H1 (cell line): ENCODE results near the gene PFKP. TPM values are rescaled to one million over a fixed set of nuclear protein-coding genes. Genes with fewer than 3 reads are reported as not detected.

Experiments used
- CTCF ChIA-PET: fragments of 300-600 bp; sonication (Branson Sonifier 250); formaldehyde crosslinking; loops from one replicate; lab custom pipeline; 2021; ENCODE audit not compliant: partially characterized antibody; lab: Charles Lee
- POLR2A ChIA-PET: fragments of 300-600 bp; sonication (Branson Sonifier 250); formaldehyde crosslinking; loops from one replicate; lab custom pipeline; 2021; ENCODE audit warnings: inconsistent platforms; ENCODE audit not compliant: partially characterized antibody; lab: Charles Lee
- DNase-seq, 2 experiments: peaks; one replicate each; pipeline versions ENCODE4 v3.0.0 to v3.0.0-alpha.2; 2010 to 2022; ENCODE audit warnings: low spot score in 2 of 2, low read depth in 1 of 2, mixed read lengths in 1 of 2
- FAIRE-seq: peaks from 2 replicates; lab custom pipeline; 2011; peaks lifted over from hg19 to GRCh38; lab: Jason Lieb, UNC
- H2AFZ ChIP-seq: 2 replicates; pipeline ENCODE4 v1.8.1; 2012; ENCODE audit warnings: low read length, inconsistent platforms
- H2AK5ac ChIP-seq: 2 replicates; pipeline ENCODE4 v1.6.1; 2013; ENCODE audit warnings: low read depth, low read length
- H2BK120ac ChIP-seq: replicated peaks from 2 replicates; pipeline ENCODE3; 2013; ENCODE audit warnings: low read depth, low read length, inconsistent platforms
- H2BK12ac ChIP-seq: 2 replicates; pipeline ENCODE4 v1.6.1; 2013; ENCODE audit warnings: low read depth, low read length
- H2BK15ac ChIP-seq: 2 replicates; pipeline ENCODE4 v1.6.1; 2013; ENCODE audit warnings: low read length
- H2BK20ac ChIP-seq: 2 replicates; pipeline ENCODE4 v1.6.1; 2013; ENCODE audit warnings: low read length
- H2BK5ac ChIP-seq: 2 replicates; pipeline ENCODE4 v1.6.1; 2013; ENCODE audit warnings: low read depth, low read length
- H3K14ac ChIP-seq: 2 replicates; pipeline ENCODE4 v1.6.1; 2013; ENCODE audit warnings: inconsistent platforms; ENCODE audit not compliant: insufficient read length
- H3K18ac ChIP-seq: 2 replicates; pipeline ENCODE4 v1.6.1; 2013; ENCODE audit warnings: low read length; ENCODE audit errors: extremely low read depth
- H3K23ac ChIP-seq: 2 replicates; pipeline ENCODE4 v1.6.1; 2013; ENCODE audit warnings: inconsistent platforms; ENCODE audit not compliant: insufficient read length
- H3K23me2 ChIP-seq: 2 replicates; pipeline ENCODE4 v1.6.1; 2013; ENCODE audit warnings: low read depth, low read length
- H3K27ac ChIP-seq: 2 replicates; pipeline ENCODE4 v1.6.1; 2011; ENCODE audit warnings: low read depth, low read length, inconsistent platforms
- H3K27me3 ChIP-seq, 4 experiments: replicated peaks in 1 of 4; 1 replicate in 1 of 4; 2 replicates in 3 of 4; pipeline versions ENCODE4 v1.6.1 to v1.8.1; 2011 to 2013; ENCODE audit warnings: low read length in 3 of 4, mild to moderate bottlenecking in 3 of 4, inconsistent platforms in 2 of 4, mixed read lengths in 2 of 4, moderate library complexity in 1 of 4; ENCODE audit not compliant: control insufficient read depth in 3 of 4, insufficient read depth in 3 of 4; ENCODE audit errors: extremely low read depth in 1 of 4
- H3K36me3 ChIP-seq, 4 experiments: 2 replicates each; pipeline versions ENCODE4 v1.6.1 to v1.8.1; 2011 to 2013; ENCODE audit warnings: mild to moderate bottlenecking in 4 of 4, low read length in 3 of 4, moderate library complexity in 2 of 4, control low read depth in 1 of 4, inconsistent platforms in 1 of 4; ENCODE audit not compliant: insufficient read depth in 4 of 4, control insufficient read depth in 2 of 4
- H3K4ac ChIP-seq: replicated peaks from 2 replicates; pipeline ENCODE3; 2013; ENCODE audit warnings: low read length, low read depth, mixed read lengths, inconsistent platforms; ENCODE audit not compliant: insufficient read length
- H3K4me1 ChIP-seq, 4 experiments: replicated peaks in 1 of 4; 1 replicate in 1 of 4; 2 replicates in 3 of 4; pipeline versions ENCODE4 v1.6.1 to v1.8.1; 2011 to 2013; ENCODE audit warnings: low read length in 3 of 4, inconsistent platforms in 2 of 4, mixed read lengths in 1 of 4; ENCODE audit not compliant: insufficient read depth in 4 of 4, control insufficient read depth in 3 of 4
- H3K4me2 ChIP-seq, 2 experiments: 2 replicates each; pipeline versions ENCODE4 v1.6.1 to v1.8.1; 2011 to 2013; ENCODE audit warnings: low read depth in 2 of 2, low read length in 2 of 2, control low read depth in 1 of 2, inconsistent platforms in 1 of 2, mild to moderate bottlenecking in 1 of 2; ENCODE audit not compliant: insufficient read depth in 1 of 2
- H3K4me3 ChIP-seq, 4 experiments: fragments of 200-600, 300-600 bp in 1 of 4; sonication (generic), shearing (Covaris generic), sonication (Bioruptor Twin) in 1 of 4; 2 replicates each; pipeline versions ENCODE4 v1.5.1 to v1.8.1; 2011 to 2016; ENCODE audit warnings: low read length in 4 of 4, low read depth in 3 of 4, control low read depth in 2 of 4, inconsistent platforms in 2 of 4, mild to moderate bottlenecking in 2 of 4, mixed read lengths in 1 of 4, moderate library complexity in 1 of 4; ENCODE audit not compliant: insufficient read depth in 2 of 4; ENCODE audit errors: extremely low read depth in 1 of 4
- H3K56ac ChIP-seq: replicated peaks from 2 replicates; pipeline ENCODE3; 2013; ENCODE audit warnings: low read depth, mild to moderate bottlenecking, mixed read lengths, low read length, inconsistent platforms; ENCODE audit not compliant: insufficient read length
- H3K79me1 ChIP-seq: 2 replicates; pipeline ENCODE4 v1.6.1; 2013; ENCODE audit warnings: low read depth, low read length, control low read depth
- H3K79me2 ChIP-seq, 2 experiments: 2 replicates each; pipeline versions ENCODE4 v1.6.1 to v1.8.1; 2012 to 2013; ENCODE audit warnings: low read length in 2 of 2, mild to moderate bottlenecking in 2 of 2, inconsistent platforms in 1 of 2; ENCODE audit not compliant: insufficient read depth in 2 of 2, control insufficient read depth in 1 of 2
- H3K9ac ChIP-seq, 4 experiments: replicated peaks in 1 of 4; 1 replicate in 1 of 4; 2 replicates in 3 of 4; pipeline versions ENCODE4 v1.6.1 to v1.8.1; 2011 to 2013; ENCODE audit warnings: low read depth in 3 of 4, low read length in 3 of 4, control low read depth in 2 of 4, mild to moderate bottlenecking in 2 of 4, moderate library complexity in 2 of 4, inconsistent platforms in 1 of 4; ENCODE audit errors: extremely low read depth in 1 of 4
- H3K9me3 ChIP-seq, 2 experiments: 2 replicates each; pipeline versions ENCODE4 v1.6.1 to v1.8.1; 2012 to 2013; ENCODE audit warnings: mild to moderate bottlenecking in 2 of 2, moderate library complexity in 2 of 2, control low read depth in 1 of 2, inconsistent platforms in 1 of 2, low read depth in 1 of 2, low read length in 1 of 2, mixed read lengths in 1 of 2; ENCODE audit not compliant: insufficient read depth in 2 of 2
- H4K20me1 ChIP-seq, 2 experiments: replicated peaks in 1 of 2; 2 replicates each; pipeline versions ENCODE3 to v1.8.1; 2011 to 2013; ENCODE audit warnings: inconsistent platforms in 2 of 2, low read length in 2 of 2, mild to moderate bottlenecking in 1 of 2; ENCODE audit not compliant: insufficient read depth in 2 of 2, control insufficient read depth in 1 of 2
- H4K5ac ChIP-seq: 2 replicates; pipeline ENCODE4 v1.6.1; 2013; ENCODE audit warnings: low read length, low read depth, mixed read lengths, inconsistent platforms; ENCODE audit not compliant: insufficient read length
- H4K8ac ChIP-seq: 2 replicates; pipeline ENCODE4 v1.8.0; 2013; ENCODE audit warnings: mild to moderate bottlenecking, moderate library complexity, low read length, inconsistent platforms; ENCODE audit not compliant: insufficient read depth; ENCODE audit errors: extremely low read depth
- H4K91ac ChIP-seq: replicated peaks from 2 replicates; pipeline ENCODE3; 2013; ENCODE audit warnings: low read length, mixed read lengths, inconsistent platforms; ENCODE audit not compliant: insufficient read length
- CEBPB ChIP-seq: IDR thresholded peaks from 2 replicates; pipeline ENCODE4 v1.6.1; 2012; ENCODE audit warnings: low read depth, low read length
- CTBP2 ChIP-seq: IDR thresholded peaks from 2 replicates; pipeline ENCODE4 v1.7.0; 2011; ENCODE audit warnings: borderline replicate concordance, mild to moderate bottlenecking, moderate library complexity, mixed read lengths, low read length; ENCODE audit not compliant: insufficient read depth, insufficient read length
- GTF2F1 ChIP-seq: IDR thresholded peaks from 2 replicates; pipeline ENCODE4 v1.6.1; 2012; ENCODE audit warnings: low read depth, low read length, improper control_type of control experiment, borderline replicate concordance
- HDAC6 ChIP-seq: IDR thresholded peaks from one replicate; pipeline ENCODE4 v1.7.1; 2012; ENCODE audit warnings: low read depth, mild to moderate bottlenecking, inconsistent platforms, low read length, moderate library complexity
- SAP30 ChIP-seq: fragments of 300-600 bp; sonication (generic); IDR thresholded peaks from 2 replicates; pipeline ENCODE4 v1.7.1; 2012; ENCODE audit warnings: low read length, moderate library complexity, mild to moderate bottlenecking, inconsistent platforms; ENCODE audit not compliant: insufficient read depth, insufficient replicate concordance
- SIRT6 ChIP-seq: IDR thresholded peaks from one replicate; pipeline ENCODE4 v1.7.1; 2012; ENCODE audit warnings: low read length, inconsistent platforms
- TBP ChIP-seq: IDR thresholded peaks from 2 replicates; pipeline ENCODE4 v1.6.1; 2011; ENCODE audit warnings: low read depth, low read length, improper control_type of control experiment
- USF2 ChIP-seq: IDR thresholded peaks from 2 replicates; pipeline ENCODE4 v1.6.1; 2011; ENCODE audit warnings: low read length, improper control_type of control experiment
- WGBS, 2 experiments: shearing (Covaris generic) in 1 of 2; methylation state at CpG; one replicate each; pipeline versions ENCODE4 v1.1.6 to v1.1.7; 2013 to 2015; ENCODE audit warnings: low lambda C conversion rate in 2 of 2, mixed read lengths in 2 of 2, inconsistent platforms in 1 of 2, low coverage in 1 of 2, missing lambda C conversion rate in 1 of 2; ENCODE audit not compliant: insufficient replicate concordance in 2 of 2, insufficient coverage in 1 of 2, insufficient read length in 1 of 2; ENCODE audit errors: extremely low coverage in 1 of 2, missing lambda C conversion rate in 1 of 2; 5-methylcytosine and 5-hydroxymethylcytosine counted together
- polyA plus RNA-seq, 7 experiments: library from polyadenylated mRNA; depleted of rRNA in 3 of 7; stranded (reverse) in 5 of 7; unstranded in 2 of 7; fragments of >200 nt in 5 of 7; fragments of 200-250 nt in 2 of 7; gene quantifications; 1 replicate in 5 of 7; 2 replicates in 1 of 7; 4 replicates in 1 of 7; pipeline versions ENCODE4 v1.2.1 to v1.2.3, GENCODE V29; 2011 to 2013; ENCODE audit warnings: missing spikeins in 2 of 7, mixed read lengths in 2 of 7
- total RNA-seq: library from RNA; stranded (reverse); fragmentation: NEBNext Ultra II Directional; extraction: Animal tissue kit (Norgen Biotek cat#: 25700); gene quantifications from 2 replicates; pipeline ENCODE4 v1.2.1, GENCODE V29; 2021

PFKP gene
- total and polyA plus RNA-seq, 2 of the 8 experiments (the other 6 are each of a cell fraction or from before 2014, with no cell fraction given): 51.2 to 128 TPM

DNA sequence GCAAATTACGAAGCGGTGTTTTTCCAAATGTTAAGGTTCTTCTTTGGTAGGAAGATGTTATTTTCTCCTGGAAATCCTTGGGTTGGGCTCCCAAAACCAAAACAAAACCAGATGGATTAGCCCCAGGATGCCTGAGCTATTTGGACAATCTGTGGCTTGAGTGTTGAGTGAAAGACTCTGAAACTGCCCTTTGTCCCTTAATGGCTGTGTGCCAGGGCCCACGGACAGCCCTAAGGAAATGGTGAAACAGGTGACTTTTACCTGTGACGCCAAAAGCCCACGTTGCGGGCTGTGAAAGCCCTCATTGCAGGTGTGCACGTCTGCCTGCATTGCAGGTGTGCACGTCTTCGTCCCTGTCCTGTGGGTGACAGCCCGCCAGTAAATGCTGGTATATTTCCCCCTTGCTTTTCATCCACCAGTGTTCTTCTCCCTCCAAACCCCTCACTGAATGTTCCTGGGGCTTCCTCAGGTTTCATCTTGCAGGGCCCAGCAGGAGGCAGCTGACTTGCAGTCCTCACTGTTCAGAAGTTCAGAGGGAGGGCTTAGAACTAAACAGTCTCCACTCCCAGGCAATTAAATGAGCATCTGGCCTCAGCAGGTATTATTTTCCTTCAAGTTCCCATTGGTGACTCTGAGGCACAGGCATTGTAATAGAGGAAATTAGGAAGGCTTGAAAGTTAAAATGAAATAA is 10.7 kb downstream of the PFKP start:
- CTCF ChIA-PET: interaction anchor here (0.6 to 1.3 kb wide), 3 partner anchors 8 to 290 kb away, joined by 3 to 9 read pairs (median 4); no protein-coding TSS in a partner anchor
- Histone ChIP-seq H2BK20ac (no peak overlapping the region), H3K36me3 (peaks cover 0 to 12% (median 5%) of the 10 kb centered on the region in 4 experiments; a peak in 6 of 8 replicates), H3K4ac (no peak overlapping the region), H3K18ac (no peak overlapping the region), H2BK5ac (no peak overlapping the region), H3K23me2 (no peaks in the 10 kb centered on the region), H3K27ac (no peak overlapping the region; the same call in 1 of the 2 replicates), H3K4me2 (peak overlapping the region in 1 of 2 experiments; percentile 20; a peak in 2 of 4 replicates), H3K14ac (no peak overlapping the region), H4K8ac (no peak overlapping the region), H3K27me3 (no peaks in the 10 kb centered on the region), H3K4me3 (peak overlapping the region in 1 of 4 experiments; percentile 4; a peak in 1 of 8 replicates), H2BK15ac (no peak overlapping the region), H2AFZ (no peak overlapping the region), H2BK120ac (no peak overlapping the region), H3K79me2 (peaks cover 5 to 85% of the 10 kb centered on the region in 2 experiments), H4K91ac (no peak overlapping the region), H4K20me1 (peaks cover 9 to 23% of the 10 kb centered on the region in 2 experiments), H3K23ac (no peak overlapping the region), H3K56ac (no peak overlapping the region), H3K9me3 (no peaks in the 10 kb centered on the region), H4K5ac (no peak overlapping the region), H2BK12ac (no peak overlapping the region), H2AK5ac (no peak overlapping the region), H3K9ac (no peak overlapping the region), H3K4me1 (peaks cover 7 to 21% (median 12%) of the 10 kb centered on the region in 4 experiments), H3K79me1 (peaks cover 15% of the 10 kb centered on the region)
- FAIRE-seq (no peak), DNase-seq (no peak)
- 75% methylated on average over 10 of the region's 10 CpGs; no CpG with 5 or more reads in 1 of the 2 experiments for WGBS, 2 experiments
- POLR2A ChIA-PET: interaction anchor here (1.3 to 3.6 kb wide), 5 partner anchors 8 to 23 kb away, joined by 3 to 19 read pairs (median 8); partner anchors contain the start of gene PFKP
- TF ChIP-seq TBP (no peak), HDAC6 (no peak), CTBP2 (no peak), GTF2F1 (no peak), USF2 (no peak), SAP30 (no peak), SIRT6 (no peak), CEBPB (no peak)
